ENCODE results near the gene FRG2C.
A peak's percentile ranks its signal among the peaks of the same experiment; 100 is the strongest.
"Not testable (repeated sequence)": the region's sequence is repeated elsewhere in the genome, so short reads cannot be mapped to it uniquely, and the experiment has no call there.

The FRG2C gene

GRCh38 chr3:75669348-75670297, 5.5 kb downstream of the FRG2C start:
- DNase-seq (ENCODE audit: low spot score) = peak; percentile 68

- DNase-seq (ENCODE audit: low spot score) = peak; percentile 73
These were observed 6.5 kb downstream of the FRG2C start for GRCh38 chr3:75670298-75671286.

- DNase-seq (ENCODE audit: low spot score) = not testable (repeated sequence)
These were observed 7.4 kb downstream of the FRG2C start for GRCh38 chr3:75671287-75672139.

GRCh38 chr3:75672140-75672775, 8.1 kb downstream of the FRG2C start:
- peak; percentile 84 for DNase-seq (ENCODE audit: low spot score)

- DNase-seq (ENCODE audit: low spot score) = not testable (repeated sequence)
These were observed 19.8 kb downstream of the FRG2C start for GRCh38 chr3:75683965-75684364.

GRCh38 chr3:75687323-75687722, 23.2 kb downstream of the FRG2C start:
- no peak for DNase-seq (ENCODE audit: low spot score)

- no peak for DNase-seq (ENCODE audit: low spot score)
These were observed 27.9 kb downstream of the FRG2C start for GRCh38 chr3:75692061-75692460.

Data from ecto neural progenitor cell (in vitro differentiated cells).